PC-9 (cell line): ENCODE results near the gene SMIM28.

Source experiments
- EZH2 ChIP-seq: fragments of 200-600 bp; sonication (generic); IDR thresholded peaks from 2 replicates; pipeline ENCODE4 v1.8.0; 2017; ENCODE audit warnings: antibody characterized with exemption, low read depth
- TF ChIP-seq, protein P1 (sequence below): fragments of 200-600 bp; sonication (generic); conservative IDR thresholded peaks from 2 replicates; pipeline ENCODE4 v1.6.1; 2017; ENCODE audit warnings: mixed run types, antibody characterized with exemption, mild to moderate bottlenecking, moderate library complexity

- TF ChIP-seq, protein P1, sequence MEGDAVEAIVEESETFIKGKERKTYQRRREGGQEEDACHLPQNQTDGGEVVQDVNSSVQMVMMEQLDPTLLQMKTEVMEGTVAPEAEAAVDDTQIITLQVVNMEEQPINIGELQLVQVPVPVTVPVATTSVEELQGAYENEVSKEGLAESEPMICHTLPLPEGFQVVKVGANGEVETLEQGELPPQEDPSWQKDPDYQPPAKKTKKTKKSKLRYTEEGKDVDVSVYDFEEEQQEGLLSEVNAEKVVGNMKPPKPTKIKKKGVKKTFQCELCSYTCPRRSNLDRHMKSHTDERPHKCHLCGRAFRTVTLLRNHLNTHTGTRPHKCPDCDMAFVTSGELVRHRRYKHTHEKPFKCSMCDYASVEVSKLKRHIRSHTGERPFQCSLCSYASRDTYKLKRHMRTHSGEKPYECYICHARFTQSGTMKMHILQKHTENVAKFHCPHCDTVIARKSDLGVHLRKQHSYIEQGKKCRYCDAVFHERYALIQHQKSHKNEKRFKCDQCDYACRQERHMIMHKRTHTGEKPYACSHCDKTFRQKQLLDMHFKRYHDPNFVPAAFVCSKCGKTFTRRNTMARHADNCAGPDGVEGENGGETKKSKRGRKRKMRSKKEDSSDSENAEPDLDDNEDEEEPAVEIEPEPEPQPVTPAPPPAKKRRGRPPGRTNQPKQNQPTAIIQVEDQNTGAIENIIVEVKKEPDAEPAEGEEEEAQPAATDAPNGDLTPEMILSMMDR = no peak
- TF ChIP-seq EZH2 = no peak
These were observed 19.8 kb upstream of the SMIM28 start for GRCh38 chr6:138357928-138358327.
